K562 (cell line): ENCODE measurements around the gene GALNT5. TPM values are rescaled to one million over a fixed set of nuclear protein-coding genes. Genes with fewer than 3 reads are reported as not detected.

Experiments
- ERF ChIP-seq: fragments of 450-650 bp; formaldehyde crosslinking; IDR thresholded peaks from 2 replicates; pipeline ENCODE4 v1.4.0; 2020; ENCODE audit warnings: mild to moderate bottlenecking, mixed read lengths
- GABPB2 ChIP-seq: fragments of 250-450 bp; sonication (Bioruptor Pico); conservative IDR thresholded peaks from 2 replicates; pipeline ENCODE4 v1.5.1; 2021; ENCODE audit warnings: mild to moderate bottlenecking
- HOMEZ ChIP-seq: fragments of 250-450 bp; sonication (Bioruptor Pico); IDR thresholded peaks from 2 replicates; pipeline ENCODE4 v1.4.0; 2020; ENCODE audit warnings: mild to moderate bottlenecking, moderate library complexity
- MCM2 ChIP-seq: fragments of 450-650 bp; IDR thresholded peaks from 2 replicates; pipeline ENCODE4 v1.6.1; 2017; ENCODE audit warnings: low read depth, mild to moderate bottlenecking
- NFYB ChIP-seq: IDR thresholded peaks from 2 replicates; pipeline ENCODE4 v1.6.1; 2011; ENCODE audit warnings: mild to moderate bottlenecking, moderate library complexity; ENCODE audit not compliant: insufficient read length; ENCODE audit errors: extremely low read depth
- POLR2G ChIP-seq: fragments of 200-400 bp; formaldehyde crosslinking; IDR thresholded peaks from 2 replicates; pipeline ENCODE4 v1.6.1; 2017; ENCODE audit warnings: low read depth, mild to moderate bottlenecking, antibody characterized with exemption, low read length, moderate library complexity
- SMC3 ChIP-seq: conservative IDR thresholded peaks from 2 replicates; pipeline ENCODE4 v1.6.1; 2011; ENCODE audit warnings: low read depth, low read length, improper control_type of control experiment; ENCODE audit not compliant: insufficient read depth
- SREBF2 ChIP-seq: sonication (generic); formaldehyde crosslinking; IDR thresholded peaks from 2 replicates; pipeline ENCODE4 v1.4.0; 2020; ENCODE audit warnings: mild to moderate bottlenecking, missing genetic modification reagents
- STAT5A ChIP-seq: IDR thresholded peaks from 2 replicates; pipeline ENCODE4 v1.6.1; 2012; ENCODE audit warnings: low read length, inconsistent platforms, borderline replicate concordance
- TAF15 ChIP-seq: fragments of 200-400 bp; formaldehyde crosslinking; IDR thresholded peaks from 2 replicates; pipeline ENCODE4 v1.6.1; 2017; ENCODE audit warnings: mild to moderate bottlenecking, low read depth, low read length, moderate library complexity
- ZC3H4 ChIP-seq: sonication (generic); formaldehyde crosslinking; IDR thresholded peaks from 2 replicates; pipeline ENCODE4 v1.9.0; 2021; ENCODE audit warnings: missing genetic modification reagents, borderline replicate concordance
- ZNF121 ChIP-seq: sonication (generic); formaldehyde crosslinking; conservative IDR thresholded peaks from 2 replicates; pipeline ENCODE4 v1.8.0; 2022; ENCODE audit warnings: missing genetic modification reagents
- ZNF318 ChIP-seq, 2 experiments: fragments of 450-650 bp; IDR thresholded peaks; 2 replicates each; pipeline ENCODE4 v1.6.1; 2016; ENCODE audit warnings: mild to moderate bottlenecking in 2 of 2, borderline replicate concordance in 1 of 2, low read depth in 1 of 2, moderate library complexity in 1 of 2
- ZNF780A ChIP-seq: fragments of 250-450 bp; sonication (Bioruptor Pico); IDR thresholded peaks from 2 replicates; pipeline ENCODE4 v1.5.0; 2021; ENCODE audit warnings: mild to moderate bottlenecking
- ZZZ3 ChIP-seq: fragments of 450-650 bp; IDR thresholded peaks from 2 replicates; pipeline ENCODE4 v1.6.1; 2016; ENCODE audit warnings: antibody characterized with exemption, mild to moderate bottlenecking, moderate library complexity
- polyA plus RNA-seq, 8 experiments: library from polyadenylated mRNA; depleted of rRNA in 4 of 8; stranded (reverse) in 5 of 8; unstranded in 3 of 8; fragments of >200 nt; fragmentation: Nextera tagmentation in 2 of 8; fragmentation: Illumina TruSeq in 1 of 8; extraction: Ambion mirVana in 2 of 8; extraction: Trizol in 1 of 8; gene quantifications; 2 replicates each; pipeline versions ENCODE4 v1.2.1 to v1.2.3, GENCODE V29; 2011 to 2014; ENCODE audit warnings: inconsistent platforms in 1 of 8, missing spikeins in 1 of 8
- total RNA-seq, 7 experiments: library from RNA; depleted of rRNA in 6 of 7; stranded (reverse); fragments of >200 nt in 6 of 7; fragmentation: Illumina TruSeq in 2 of 7; extraction: Trizol in 2 of 7; gene quantifications; 2 replicates each; pipeline versions ENCODE4 v1.2.1 to v1.2.3, GENCODE V29; 2011 to 2021; ENCODE audit warnings: low replicate concordance in 1 of 7
- TF ChIP-seq, protein P1 (sequence below): fragments of 450-650 bp; conservative IDR thresholded peaks from 2 replicates; pipeline ENCODE4 v1.6.1; 2016; ENCODE audit warnings: missing genetic modification characterization, low read depth, mild to moderate bottlenecking, missing compliant biosample characterization, moderate library complexity

GALNT5 gene
- total and polyA plus RNA-seq, 9 of the 15 experiments (the other 6 are each of a cell fraction or from before 2014, with no cell fraction given) = 21.6 to 73.0 (median 54.7) TPM

GRCh38 chr2:157257312-157258252 is at the start of gene GALNT5 (continued):
- TF ChIP-seq POLR2G = 0 out of 2 replicates have a peak, but pooled peaks have one; percentile 23
- TF ChIP-seq TAF15 = no peak
- no peak for TF ChIP-seq GABPB2 (CRISPR knock-in tag)
- TF ChIP-seq ZZZ3 = no peak
- TF ChIP-seq SREBF2 = no peak
- TF ChIP-seq ZNF780A (CRISPR knock-in tag) = no peak
- no peak for TF ChIP-seq STAT5A
- no peak for TF ChIP-seq ZNF121 (CRISPR knock-in tag)
- TF ChIP-seq SMC3 = no peak
- no peak for TF ChIP-seq ZC3H4 (CRISPR knock-in tag)
- TF ChIP-seq, protein P1, sequence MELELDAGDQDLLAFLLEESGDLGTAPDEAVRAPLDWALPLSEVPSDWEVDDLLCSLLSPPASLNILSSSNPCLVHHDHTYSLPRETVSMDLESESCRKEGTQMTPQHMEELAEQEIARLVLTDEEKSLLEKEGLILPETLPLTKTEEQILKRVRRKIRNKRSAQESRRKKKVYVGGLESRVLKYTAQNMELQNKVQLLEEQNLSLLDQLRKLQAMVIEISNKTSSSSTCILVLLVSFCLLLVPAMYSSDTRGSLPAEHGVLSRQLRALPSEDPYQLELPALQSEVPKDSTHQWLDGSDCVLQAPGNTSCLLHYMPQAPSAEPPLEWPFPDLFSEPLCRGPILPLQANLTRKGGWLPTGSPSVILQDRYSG (tag) = no peak
- TF ChIP-seq MCM2 = no peak
- TF ChIP-seq HOMEZ (CRISPR knock-in tag) = no peak
- TF ChIP-seq ERF (CRISPR knock-in tag) = no peak; the same call in 1 of the 2 replicates
- TF ChIP-seq NFYB = no peak
- TF ChIP-seq ZNF318 (IDR thresholded peaks at IDR 0.05; ENCODE audit: borderline replicate concordance in 1 of 2, low read depth in 1 of 2) = no peak
